Keratinocyte (primary cell): ENCODE data around the gene CRTC2. TPM values are rescaled to one million over a fixed set of nuclear protein-coding genes. Genes with fewer than 3 reads are reported as not detected.

Experiments
- DNase-seq: peaks from one replicate; pipeline ENCODE4 v3.0.0-alpha.2; 2011; ENCODE audit warnings: low read depth, missing footprints, low spot score
- FAIRE-seq: peaks from 2 replicates; lab custom pipeline; 2011; peaks lifted over from hg19 to GRCh38; lab: Jason Lieb, UNC
- H2AFZ ChIP-seq: 2 replicates; pipeline ENCODE4 v1.6.0; 2012; ENCODE audit warnings: low read length, control low read depth, inconsistent platforms; ENCODE audit not compliant: control insufficient read depth
- H3K27ac ChIP-seq: 2 replicates; pipeline ENCODE4 v1.5.1; 2011; ENCODE audit warnings: low read length; ENCODE audit not compliant: control insufficient read depth, insufficient read depth
- H3K27me3 ChIP-seq: 3 replicates; pipeline ENCODE4 v1.6.0; 2011; ENCODE audit warnings: low read length; ENCODE audit not compliant: control insufficient read depth, insufficient read depth; ENCODE audit errors: extremely low read depth
- H3K36me3 ChIP-seq, 2 experiments: 2 replicates in 1 of 2; 3 replicates in 1 of 2; pipeline ENCODE4 v1.5.1; 2011; ENCODE audit warnings: low read length in 2 of 2, mild to moderate bottlenecking in 1 of 2; ENCODE audit not compliant: control insufficient read depth in 2 of 2, insufficient read depth in 2 of 2; ENCODE audit errors: extremely low read depth in 1 of 2
- H3K4me1 ChIP-seq: 3 replicates; pipeline ENCODE4 v1.5.1; 2011; ENCODE audit warnings: low read length; ENCODE audit not compliant: control insufficient read depth, insufficient read depth; ENCODE audit errors: extremely low read depth
- H3K4me2 ChIP-seq: 3 replicates; pipeline ENCODE4 v1.6.0; 2011; ENCODE audit warnings: low read depth, low read length; ENCODE audit not compliant: control insufficient read depth, insufficient read depth; ENCODE audit errors: extremely low read depth
- H3K4me3 ChIP-seq, 3 experiments: fragments of 200-600 bp in 1 of 3; sonication (generic) in 1 of 3; 2 replicates in 2 of 3; 3 replicates in 1 of 3; pipeline ENCODE4 v1.5.1; 2011 to 2016; ENCODE audit warnings: low read length in 3 of 3, mild to moderate bottlenecking in 3 of 3, control low read depth in 2 of 3, inconsistent platforms in 1 of 3, low read depth in 1 of 3, mixed read lengths in 1 of 3, mixed run types in 1 of 3, moderate library complexity in 1 of 3; ENCODE audit not compliant: control insufficient read depth in 2 of 3, insufficient read depth in 2 of 3; ENCODE audit errors: extremely low read depth in 1 of 3
- H3K79me2 ChIP-seq: 2 replicates; pipeline ENCODE4 v1.6.0; 2012; ENCODE audit warnings: low read length; ENCODE audit not compliant: control insufficient read depth, insufficient read depth
- H3K9ac ChIP-seq: 3 replicates; pipeline ENCODE4 v1.6.0; 2011; ENCODE audit warnings: low read length; ENCODE audit not compliant: control insufficient read depth, insufficient read depth; ENCODE audit errors: extremely low read depth
- H3K9me1 ChIP-seq: 3 replicates; pipeline ENCODE4 v1.6.0; 2011; ENCODE audit warnings: low read length; ENCODE audit not compliant: control insufficient read depth, insufficient read depth; ENCODE audit errors: extremely low read depth
- H3K9me3 ChIP-seq: 2 replicates; pipeline ENCODE4 v1.5.1; 2012; ENCODE audit warnings: low read depth, low read length; ENCODE audit not compliant: control insufficient read depth
- H4K20me1 ChIP-seq: 3 replicates; pipeline ENCODE4 v1.6.0; 2011; ENCODE audit warnings: low read length; ENCODE audit not compliant: control insufficient read depth, insufficient read depth; ENCODE audit errors: extremely low read depth
- EZH2 ChIP-seq: IDR thresholded peaks from one replicate; pipeline ENCODE4 v1.6.1; 2012; ENCODE audit warnings: inconsistent platforms, mild to moderate bottlenecking, low read length, moderate library complexity
- dilution Hi-C: fragments of 300-500 bp; cut with MboI; formaldehyde crosslinking; loops from one replicate; pipeline ENCODE4 v1.7.0; 2020; ENCODE audit warnings: low sequenced_read_pairs; ENCODE audit not compliant: extremely low pct_ligation_motif_present
- polyA plus RNA-seq, 5 experiments: library from polyadenylated mRNA; depleted of rRNA in 3 of 5; stranded (reverse) in 3 of 5; stranded (forward) in 1 of 5; unstranded in 1 of 5; fragments of >200 nt; gene quantifications; 1 replicate in 1 of 5; 2 replicates in 3 of 5; 3 replicates in 1 of 5; pipeline versions ENCODE4 v1.2.1 to v1.2.3, GENCODE V29; 2011 to 2012; ENCODE audit warnings: missing spikeins in 2 of 5, low read depth in 1 of 5, low replicate concordance in 1 of 5
- TF ChIP-seq, protein P1 (sequence below), 3 experiments: IDR thresholded peaks in 1 of 3; conservative IDR thresholded peaks in 1 of 3; optimal IDR thresholded peaks in 1 of 3; 2 replicates in 2 of 3; 3 replicates in 1 of 3; pipeline versions ENCODE3 to v1.5.1; 2011; ENCODE audit warnings: low read length in 3 of 3, mild to moderate bottlenecking in 3 of 3, moderate library complexity in 2 of 3, control low read depth in 1 of 3, inconsistent platforms in 1 of 3; ENCODE audit not compliant: insufficient read depth in 2 of 3; ENCODE audit errors: extremely low read depth in 1 of 3

The CRTC2 gene
- polyA plus RNA-seq, 1 donor (not counting 4 experiments of a cell fraction or from before 2014, with no cell fraction given): 15.9 TPM

DNA sequence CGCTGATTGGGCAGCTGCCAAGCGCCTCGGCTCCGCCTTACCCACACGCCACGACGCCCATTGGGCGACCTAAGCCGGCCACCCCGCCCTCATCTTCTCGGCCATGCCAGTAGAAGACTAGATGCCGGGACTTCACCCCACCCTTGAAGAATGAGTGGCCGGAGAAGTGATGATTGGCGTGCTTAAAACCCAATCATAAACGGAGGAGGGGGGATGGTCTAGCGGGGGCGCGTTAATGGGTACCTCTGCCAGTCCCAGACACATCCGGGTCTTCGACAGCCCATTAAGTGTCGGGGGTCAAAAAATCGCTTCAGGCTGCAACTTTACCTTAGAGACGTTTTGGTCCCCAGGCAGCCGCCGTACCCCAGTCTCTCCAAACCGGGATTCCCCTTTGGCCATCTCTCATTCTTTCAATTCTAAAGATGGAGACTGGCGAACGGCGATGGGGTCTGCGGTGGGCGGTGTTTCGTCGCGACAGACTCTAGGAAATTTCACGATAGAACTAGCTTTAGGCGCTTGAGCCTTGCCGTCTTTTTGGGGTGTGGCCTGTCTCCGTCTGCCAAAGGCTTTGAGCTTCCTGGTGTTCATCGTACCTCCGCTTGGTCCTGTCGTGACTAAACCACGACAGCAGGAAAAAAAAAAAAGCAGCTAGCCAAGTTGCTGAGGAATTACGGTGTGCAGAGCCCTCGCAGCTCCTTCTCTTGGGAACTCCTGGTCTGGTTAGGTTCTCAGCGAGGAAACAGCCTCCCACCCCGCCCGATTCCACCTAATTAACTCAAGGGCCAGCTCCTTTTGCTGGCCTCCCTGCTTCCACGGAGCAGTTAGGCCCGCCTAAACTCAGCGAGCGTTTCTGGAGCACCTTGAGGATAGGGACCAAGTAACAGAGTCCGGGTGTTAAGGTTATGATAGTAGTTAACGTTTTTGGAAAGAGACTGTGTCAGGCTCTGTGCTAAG is 35.2 kb downstream of the CRTC2 start, which contains the start of gene GATAD2B:
TSS of gene GATAD2B (minus strand) at position 1 of the 954 bp plus-strand sequence. CDS start 94,625 bp downstream, outside the sequence.
- Histone ChIP-seq H3K4me1 (peaks cover 22% of the 10 kb centered on the region), H3K4me3 (peak within 1 kb of the TSS; percentile 56 to 92 (median 86)), H3K36me3 (peaks cover 0 to 3% of the 10 kb centered on the region in 2 experiments), H4K20me1 (peaks cover 10% of the 10 kb centered on the region), H3K4me2 (peak within 1 kb of the TSS; percentile 99), H2AFZ (peak within 1 kb of the TSS; percentile 98), H3K27ac (peak within 1 kb of the TSS; percentile 83), H3K9me3 (no peaks in the 10 kb centered on the region), H3K9ac (peak within 1 kb of the TSS; percentile 87), H3K79me2 (peaks cover 39% of the 10 kb centered on the region), H3K27me3 (no peaks in the 10 kb centered on the region), H3K9me1 (no peaks in the 10 kb centered on the region)
- no peak for TF ChIP-seq EZH2
- TF ChIP-seq, protein P1, sequence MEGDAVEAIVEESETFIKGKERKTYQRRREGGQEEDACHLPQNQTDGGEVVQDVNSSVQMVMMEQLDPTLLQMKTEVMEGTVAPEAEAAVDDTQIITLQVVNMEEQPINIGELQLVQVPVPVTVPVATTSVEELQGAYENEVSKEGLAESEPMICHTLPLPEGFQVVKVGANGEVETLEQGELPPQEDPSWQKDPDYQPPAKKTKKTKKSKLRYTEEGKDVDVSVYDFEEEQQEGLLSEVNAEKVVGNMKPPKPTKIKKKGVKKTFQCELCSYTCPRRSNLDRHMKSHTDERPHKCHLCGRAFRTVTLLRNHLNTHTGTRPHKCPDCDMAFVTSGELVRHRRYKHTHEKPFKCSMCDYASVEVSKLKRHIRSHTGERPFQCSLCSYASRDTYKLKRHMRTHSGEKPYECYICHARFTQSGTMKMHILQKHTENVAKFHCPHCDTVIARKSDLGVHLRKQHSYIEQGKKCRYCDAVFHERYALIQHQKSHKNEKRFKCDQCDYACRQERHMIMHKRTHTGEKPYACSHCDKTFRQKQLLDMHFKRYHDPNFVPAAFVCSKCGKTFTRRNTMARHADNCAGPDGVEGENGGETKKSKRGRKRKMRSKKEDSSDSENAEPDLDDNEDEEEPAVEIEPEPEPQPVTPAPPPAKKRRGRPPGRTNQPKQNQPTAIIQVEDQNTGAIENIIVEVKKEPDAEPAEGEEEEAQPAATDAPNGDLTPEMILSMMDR (optimal IDR thresholded peaks at IDR 0.05 in 1 of 3, IDR thresholded peaks at IDR 0.05 in 1 of 3, conservative IDR thresholded peaks at IDR 0.05 in 1 of 3; ENCODE audit: extremely low read depth in 1 of 3, insufficient read depth in 2 of 3, low read length in 3 of 3): no peak
- DNase-seq: peak; percentile 98
- no peak for FAIRE-seq
- dilution Hi-C loops: no loop called here

DNA sequence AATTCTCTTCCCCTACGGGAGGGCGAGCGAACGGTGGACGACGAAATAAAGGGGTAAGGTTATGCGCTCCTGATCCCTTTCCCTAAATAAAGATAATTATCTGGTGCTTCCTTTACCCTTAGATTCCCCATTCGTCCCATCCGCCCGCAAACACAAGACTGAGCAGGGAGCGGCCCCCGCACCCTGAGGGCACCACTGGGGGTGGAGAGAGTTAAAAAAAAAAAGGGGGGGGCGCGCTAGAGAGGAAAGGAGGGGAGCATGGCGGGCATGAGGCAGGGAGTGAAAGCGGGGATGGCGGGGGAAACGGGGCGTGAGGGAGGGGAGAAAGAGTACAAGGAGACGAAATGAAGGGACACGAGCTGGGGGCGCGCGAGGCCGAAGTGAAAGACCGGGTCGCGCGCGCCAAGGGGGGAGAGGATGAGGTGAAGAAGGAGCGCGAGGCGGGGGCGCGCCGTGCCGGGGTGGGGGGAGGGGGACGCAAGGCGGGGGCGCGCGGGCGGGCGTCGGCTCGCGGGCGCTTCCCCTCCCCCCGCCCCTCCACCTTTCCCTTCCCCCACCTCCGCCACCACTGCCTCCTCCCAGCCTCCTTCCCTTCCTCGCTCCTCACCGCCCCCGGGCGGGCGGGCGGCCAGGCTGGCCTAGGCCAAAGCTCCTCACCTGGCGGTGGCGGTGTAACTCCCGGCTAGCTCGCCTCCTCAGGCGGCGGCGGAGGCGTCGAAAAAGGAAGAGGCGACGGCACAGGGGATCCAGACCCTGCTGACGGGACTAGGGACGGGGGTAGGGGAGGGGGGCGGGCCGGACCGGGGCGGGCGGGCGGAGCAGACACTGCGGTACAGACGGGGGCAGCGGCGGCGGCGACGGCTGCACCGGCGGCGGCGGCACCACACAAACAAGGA is 36.1 kb downstream of the CRTC2 start:
- dilution Hi-C loops: no loop called here
- H3K79me2 ChIP-seq: peaks cover 48% of the 10 kb centered on the region
- no peaks in the 10 kb centered on the region for H3K9me3 ChIP-seq
- H2AFZ ChIP-seq: peak overlapping the region; percentile 27
- TF ChIP-seq EZH2: no peak
- TF ChIP-seq, protein P1 (optimal IDR thresholded peaks at IDR 0.05 in 1 of 3, IDR thresholded peaks at IDR 0.05 in 1 of 3, conservative IDR thresholded peaks at IDR 0.05 in 1 of 3; ENCODE audit: extremely low read depth in 1 of 3, insufficient read depth in 2 of 3, low read length in 3 of 3): peak in 2 of 3 experiments; percentile 19 to 41
- FAIRE-seq: no peak
- H3K9ac ChIP-seq: peak overlapping the region; percentile 85
- H4K20me1 ChIP-seq: peaks cover 10% of the 10 kb centered on the region
- H3K4me3 ChIP-seq: peak overlapping the region; percentile 56 to 84 (median 78)
- no peaks in the 10 kb centered on the region for H3K27me3 ChIP-seq
- H3K4me2 ChIP-seq: peak overlapping the region; percentile 93
- peaks cover 22% of the 10 kb centered on the region for H3K4me1 ChIP-seq
- peaks cover 2 to 3% of the 10 kb centered on the region in 2 experiments for H3K36me3 ChIP-seq
- H3K27ac ChIP-seq: peak overlapping the region; percentile 76
- no peaks in the 10 kb centered on the region for H3K9me1 ChIP-seq
- no peak for DNase-seq
